Endothelial cell of umbilical vein (primary cell): ENCODE results near the gene RASSF5.

ENCODE experiments used
- MAX ChIP-seq: IDR thresholded peaks from 2 replicates; pipeline ENCODE4 v1.6.1; 2011; ENCODE audit not compliant: insufficient read depth, insufficient read length
- MYC ChIP-seq: IDR thresholded peaks from one replicate; pipeline ENCODE4 v1.6.1; 2011; ENCODE audit warnings: mild to moderate bottlenecking, low read depth, low read length
- POLR2A ChIP-seq: IDR thresholded peaks from 2 replicates; pipeline ENCODE4 v1.6.1; 2012; ENCODE audit warnings: low read depth, mild to moderate bottlenecking, control low read depth, low read length
- TF ChIP-seq, protein P1 (sequence below), 2 donors: IDR thresholded peaks; 1 replicate in 1 of 2; 2 replicates in 1 of 2; pipeline ENCODE4 v1.5.1; 2011; ENCODE audit warnings: low read length in 2 of 2, mild to moderate bottlenecking in 2 of 2, moderate library complexity in 2 of 2, control low read depth in 1 of 2, inconsistent platforms in 1 of 2, low read depth in 1 of 2; ENCODE audit not compliant: insufficient read depth in 1 of 2; ENCODE audit errors: extremely low read depth in 1 of 2

DNA sequence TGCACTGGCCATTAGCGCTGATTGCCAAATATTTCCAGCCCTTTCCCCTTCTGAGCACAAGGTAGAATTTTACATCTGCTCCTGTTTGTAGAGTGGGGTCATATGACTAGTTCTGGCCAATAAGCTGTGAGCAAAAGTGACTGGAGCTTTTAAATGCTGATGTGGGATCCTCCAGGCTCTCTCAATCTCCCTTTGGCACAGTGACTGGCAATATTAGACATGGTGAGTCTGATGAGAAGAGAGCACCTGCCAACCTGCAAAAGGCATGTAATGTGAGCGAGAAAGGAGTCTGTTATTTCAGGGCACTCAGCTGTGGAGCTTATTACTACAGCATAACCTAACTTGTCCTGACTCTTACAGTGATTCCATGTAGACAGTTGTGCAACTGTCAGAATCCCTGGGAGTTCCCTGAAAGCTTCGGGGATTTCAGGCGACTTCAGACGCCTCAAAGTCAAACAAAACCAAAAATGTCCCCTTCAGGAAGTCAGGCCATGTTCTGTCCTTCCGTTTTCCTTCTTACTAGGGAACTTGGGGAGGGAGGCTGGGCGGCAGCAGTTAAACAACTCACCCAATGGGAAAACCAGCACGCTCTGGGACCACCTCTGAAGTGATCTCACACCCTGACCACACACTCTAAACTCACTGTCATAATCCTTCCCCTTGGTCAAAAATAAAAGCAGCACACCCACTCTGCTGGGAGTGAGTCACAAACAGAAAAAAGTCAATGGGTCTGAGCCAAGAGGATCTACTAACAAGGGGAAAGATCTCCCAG is 3.6 kb upstream of the RASSF5 start:
- TF ChIP-seq, protein P1, sequence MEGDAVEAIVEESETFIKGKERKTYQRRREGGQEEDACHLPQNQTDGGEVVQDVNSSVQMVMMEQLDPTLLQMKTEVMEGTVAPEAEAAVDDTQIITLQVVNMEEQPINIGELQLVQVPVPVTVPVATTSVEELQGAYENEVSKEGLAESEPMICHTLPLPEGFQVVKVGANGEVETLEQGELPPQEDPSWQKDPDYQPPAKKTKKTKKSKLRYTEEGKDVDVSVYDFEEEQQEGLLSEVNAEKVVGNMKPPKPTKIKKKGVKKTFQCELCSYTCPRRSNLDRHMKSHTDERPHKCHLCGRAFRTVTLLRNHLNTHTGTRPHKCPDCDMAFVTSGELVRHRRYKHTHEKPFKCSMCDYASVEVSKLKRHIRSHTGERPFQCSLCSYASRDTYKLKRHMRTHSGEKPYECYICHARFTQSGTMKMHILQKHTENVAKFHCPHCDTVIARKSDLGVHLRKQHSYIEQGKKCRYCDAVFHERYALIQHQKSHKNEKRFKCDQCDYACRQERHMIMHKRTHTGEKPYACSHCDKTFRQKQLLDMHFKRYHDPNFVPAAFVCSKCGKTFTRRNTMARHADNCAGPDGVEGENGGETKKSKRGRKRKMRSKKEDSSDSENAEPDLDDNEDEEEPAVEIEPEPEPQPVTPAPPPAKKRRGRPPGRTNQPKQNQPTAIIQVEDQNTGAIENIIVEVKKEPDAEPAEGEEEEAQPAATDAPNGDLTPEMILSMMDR (IDR thresholded peaks at IDR 0.05; ENCODE audit: extremely low read depth in 1 of 2, insufficient read depth in 1 of 2, low read depth in 1 of 2, low read length in 2 of 2), result no peak
- TF ChIP-seq POLR2A (no peak), MYC (no peak), MAX (no peak)
